ENCODE data around the gene CSF1R.

Gene CSF1R

GRCh38 chr5:150085950-150086715 lies at the start of gene CSF1R:
CSF1R (minus strand) TSS chr5:150086554; CDS start chr5:150086427, 127 bp downstream.
- TF ChIP-seq REST (IDR thresholded peaks at IDR 0.05; ENCODE audit: low read depth) (no peak), CREB1 (IDR thresholded peaks at IDR 0.05; ENCODE audit: low read depth) (no peak), NFIC (IDR thresholded peaks at IDR 0.05) (no peak), ZBTB7A (IDR thresholded peaks at IDR 0.05; ENCODE audit: low read depth) (no peak), EP300 (IDR thresholded peaks at IDR 0.05; ENCODE audit: borderline replicate concordance) (no peak), TCF12 (IDR thresholded peaks at IDR 0.05; ENCODE audit: low read depth) (no peak), TAF1 (IDR thresholded peaks at IDR 0.05; ENCODE audit: low read depth) (no peak)

GRCh38 chr5:150135557-150136304 lies 49.4 kb upstream of the CSF1R start:
- TF ChIP-seq TAF1 (IDR thresholded peaks at IDR 0.05; ENCODE audit: low read depth) (no peak), EP300 (IDR thresholded peaks at IDR 0.05; ENCODE audit: borderline replicate concordance) (no peak), CREB1 (IDR thresholded peaks at IDR 0.05; ENCODE audit: low read depth) (no peak), CEBPB (IDR thresholded peaks at IDR 0.05) (no peak), REST (IDR thresholded peaks at IDR 0.05; ENCODE audit: low read depth) (no peak)

- TF ChIP-seq CEBPB (IDR thresholded peaks at IDR 0.05), result no peak
- no peak for TF ChIP-seq EGR1 (IDR thresholded peaks at IDR 0.05)
- TF ChIP-seq EP300 (IDR thresholded peaks at IDR 0.05; ENCODE audit: borderline replicate concordance), result no peak
- TF ChIP-seq CREB1 (IDR thresholded peaks at IDR 0.05; ENCODE audit: low read depth), result no peak
- no peak for TF ChIP-seq TAF1 (IDR thresholded peaks at IDR 0.05; ENCODE audit: low read depth)
- no peak for TF ChIP-seq RAD21 (IDR thresholded peaks at IDR 0.05; ENCODE audit: low read depth)
- TF ChIP-seq FOXM1 (IDR thresholded peaks at IDR 0.05; ENCODE audit: borderline replicate concordance, low read depth), result no peak
- no peak for TF ChIP-seq TCF12 (IDR thresholded peaks at IDR 0.05; ENCODE audit: low read depth)
- no peak for TF ChIP-seq NFIC (IDR thresholded peaks at IDR 0.05)
- TF ChIP-seq REST (IDR thresholded peaks at IDR 0.05; ENCODE audit: low read depth), result no peak
- no peak for TF ChIP-seq MAX (IDR thresholded peaks at IDR 0.05)
- no peak for TF ChIP-seq ZBTB7A (IDR thresholded peaks at IDR 0.05; ENCODE audit: low read depth)
- TF ChIP-seq USF1 (IDR thresholded peaks at IDR 0.05), result no peak
- TF ChIP-seq TEAD4 (IDR thresholded peaks at IDR 0.05), result no peak
- no peak for TF ChIP-seq YY1 (IDR thresholded peaks at IDR 0.05; ENCODE audit: low read depth)
These were observed 47.8 kb upstream of the CSF1R start for GRCh38 chr5:150134198-150134588.

- TF ChIP-seq REST (IDR thresholded peaks at IDR 0.05; ENCODE audit: low read depth) (no peak), YY1 (IDR thresholded peaks at IDR 0.05; ENCODE audit: low read depth) (no peak)
These were observed 47.3 kb upstream of the CSF1R start for GRCh38 chr5:150133581-150134197.
